Loucy (cell line): ENCODE results near the gene PGBD5.

ENCODE experiments used
- H2AFZ ChIP-seq: fragments of 200-600 bp; sonication (generic); 2 replicates; pipeline ENCODE4 v1.6.0; 2016; ENCODE audit warnings: antibody characterized with exemption, mild to moderate bottlenecking, low read length, moderate library complexity
- H3F3A ChIP-seq: fragments of 200-600 bp; 2 replicates; pipeline ENCODE4 v1.6.0; 2016; ENCODE audit warnings: antibody characterized with exemption, low read depth, mild to moderate bottlenecking
- H3K27me3 ChIP-seq: fragments of 200-600 bp; sonication (generic); 2 replicates; pipeline ENCODE4 v1.6.1; 2014; ENCODE audit warnings: low read length, mild to moderate bottlenecking; ENCODE audit not compliant: insufficient read depth, poor library complexity, severe bottlenecking
- H3K36me3 ChIP-seq: fragments of 200-600 bp; sonication (generic); 2 replicates; pipeline ENCODE4 v1.6.1; 2016; ENCODE audit warnings: low read length; ENCODE audit not compliant: insufficient read depth
- H3K4me1 ChIP-seq: fragments of 200-600 bp; sonication (generic); 2 replicates; pipeline ENCODE4 v1.5.1; 2014; ENCODE audit warnings: low read length, mild to moderate bottlenecking; ENCODE audit not compliant: insufficient read depth, poor library complexity, severe bottlenecking
- H3K4me2 ChIP-seq: fragments of 200-600 bp; sonication (generic); 2 replicates; pipeline ENCODE4 v1.6.0; 2014; ENCODE audit warnings: antibody characterized with exemption, low read length, low read depth, mild to moderate bottlenecking; ENCODE audit not compliant: poor library complexity, severe bottlenecking
- H3K4me3 ChIP-seq: fragments of 200-600 bp; sonication (generic); 2 replicates; pipeline ENCODE4 v1.5.1; 2014; ENCODE audit warnings: low read length, mild to moderate bottlenecking, mixed read lengths; ENCODE audit not compliant: poor library complexity, severe bottlenecking
- H3K79me2 ChIP-seq: fragments of 200-600 bp; sonication (generic); 2 replicates; pipeline ENCODE4 v1.6.1; 2014; ENCODE audit warnings: low read length; ENCODE audit not compliant: insufficient read depth
- H3K9ac ChIP-seq: fragments of 200-600 bp; sonication (generic); 2 replicates; pipeline ENCODE4 v1.6.0; 2014; ENCODE audit warnings: mild to moderate bottlenecking, low read depth, low read length, moderate library complexity; ENCODE audit not compliant: poor library complexity, severe bottlenecking
- H3K9me2 ChIP-seq: fragments of 200-600 bp; sonication (generic); replicated peaks from 2 replicates; pipeline ENCODE4 v1.6.1; 2016; ENCODE audit warnings: low read depth, low read length, mixed read lengths
- H3K9me3 ChIP-seq: fragments of 200-600 bp; sonication (generic); 2 replicates; pipeline ENCODE4 v1.6.1; 2014; ENCODE audit warnings: mild to moderate bottlenecking, antibody characterized with exemption, low read length, low read depth; ENCODE audit not compliant: insufficient read depth
- H4K20me1 ChIP-seq: fragments of 200-600 bp; sonication (generic); 2 replicates; pipeline ENCODE4 v1.6.0; 2014; ENCODE audit warnings: antibody characterized with exemption, low read length, mild to moderate bottlenecking; ENCODE audit not compliant: insufficient read depth, poor library complexity, severe bottlenecking
- CTCF ChIP-seq: fragments of 200-600 bp; sonication (generic); conservative IDR thresholded peaks from 2 replicates; pipeline ENCODE4 v1.5.1; 2014; ENCODE audit warnings: mild to moderate bottlenecking, antibody characterized with exemption, low read length
- EZH2phosphoT487 ChIP-seq: fragments of 200-600 bp; IDR thresholded peaks from 2 replicates; pipeline ENCODE4 v1.6.1; 2018; ENCODE audit warnings: antibody characterized with exemption, mild to moderate bottlenecking, moderate library complexity, borderline replicate concordance

Gene PGBD5

DNA sequence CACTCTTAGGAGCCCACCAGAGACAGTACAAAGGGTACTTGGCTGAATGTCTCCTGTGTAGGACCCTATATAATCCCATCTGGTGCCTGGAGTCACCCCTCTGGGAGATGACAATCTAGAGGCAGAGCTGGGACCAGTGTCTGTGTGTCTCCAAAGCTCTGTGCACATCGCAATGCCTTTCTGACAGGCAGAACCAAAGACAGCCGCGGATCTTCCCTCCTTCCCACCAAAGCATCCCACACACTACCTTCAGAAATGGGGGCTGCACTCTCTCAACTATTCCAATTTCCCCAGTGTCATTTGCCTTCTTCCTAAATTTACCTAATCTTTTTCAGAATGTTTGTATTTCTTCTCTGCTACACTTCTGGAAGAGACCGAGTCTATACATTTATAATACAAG is 12.0 kb downstream of the PGBD5 start:
- Histone ChIP-seq H3K27me3 (no peaks in the 10 kb centered on the region), H3K4me2 (no peak overlapping the region), H3K36me3 (no peaks in the 10 kb centered on the region), H3K4me3 (no peak overlapping the region), H3F3A (no peaks in the 10 kb centered on the region), H3K9ac (no peak overlapping the region), H4K20me1 (no peaks in the 10 kb centered on the region), H3K9me3 (no peaks in the 10 kb centered on the region), H2AFZ (no peak overlapping the region), H3K9me2 (no peaks in the 10 kb centered on the region), H3K4me1 (no peaks in the 10 kb centered on the region), H3K79me2 (no peaks in the 10 kb centered on the region)
- TF ChIP-seq CTCF (no peak), EZH2phosphoT487 (no peak)

DNA sequence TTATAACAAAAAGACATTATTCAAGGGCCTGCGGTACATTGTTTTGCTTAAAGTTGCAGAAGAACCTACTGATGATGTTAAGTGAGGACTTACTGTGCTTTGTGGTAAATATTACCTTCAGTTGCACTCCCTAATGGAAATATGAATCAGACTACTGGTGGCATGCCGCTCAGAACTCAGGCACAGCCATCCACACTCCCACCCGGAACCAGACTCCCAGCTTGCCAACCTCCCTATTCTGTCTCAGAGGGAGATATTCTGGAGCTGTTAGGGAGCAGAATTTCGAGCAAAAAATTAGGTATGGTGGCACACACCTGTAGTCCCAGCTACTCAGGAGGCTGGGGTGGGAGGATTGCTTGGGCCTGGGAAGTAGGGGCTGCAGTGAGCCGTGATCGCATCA is 13.1 kb downstream of the PGBD5 start:
- Histone ChIP-seq H3F3A (no peaks in the 10 kb centered on the region), H2AFZ (no peak overlapping the region), H3K9me3 (no peaks in the 10 kb centered on the region), H3K79me2 (no peaks in the 10 kb centered on the region), H3K4me1 (no peaks in the 10 kb centered on the region), H3K36me3 (no peaks in the 10 kb centered on the region), H3K4me3 (no peak overlapping the region), H3K9ac (no peak overlapping the region), H4K20me1 (no peaks in the 10 kb centered on the region), H3K27me3 (no peaks in the 10 kb centered on the region), H3K9me2 (no peaks in the 10 kb centered on the region), H3K4me2 (no peak overlapping the region)
- no peak for TF ChIP-seq EZH2phosphoT487
- no peak for TF ChIP-seq CTCF

GRCh38 chr1:230408971-230409370 is 17.2 kb downstream of the PGBD5 start:
- no peak for TF ChIP-seq CTCF
- no peaks in the 10 kb centered on the region for H3K27me3 ChIP-seq
- H3K4me1 ChIP-seq, result no peaks in the 10 kb centered on the region
- H3K9me3 ChIP-seq, result no peaks in the 10 kb centered on the region
- H2AFZ ChIP-seq, result no peak overlapping the region
- no peaks in the 10 kb centered on the region for H3F3A ChIP-seq
- H3K4me3 ChIP-seq, result no peak overlapping the region
- H3K79me2 ChIP-seq, result no peaks in the 10 kb centered on the region
- no peak overlapping the region for H3K9ac ChIP-seq
- H4K20me1 ChIP-seq, result no peaks in the 10 kb centered on the region
- no peaks in the 10 kb centered on the region for H3K36me3 ChIP-seq
- no peaks in the 10 kb centered on the region for H3K9me2 ChIP-seq
- no peak overlapping the region for H3K4me2 ChIP-seq
